PC-9 (cell line): ENCODE measurements around the gene SMG6. TPM values are rescaled to one million over a fixed set of nuclear protein-coding genes. Genes with fewer than 3 reads are reported as not detected.
A peak's percentile ranks its signal among the peaks of the same experiment; 100 is the strongest.

ENCODE experiments used
- BruUV-seq: library from RNA; stranded (reverse); fragments of 400-500 nt; replicated peaks from 2 replicates; lab custom pipeline; 2021; lab: Mats Ljungman, UMichigan
- CTCF ChIA-PET: fragments of 300-600 bp; sonication (Branson Sonifier 250); formaldehyde crosslinking; loops from one replicate; lab custom pipeline; 2022; ENCODE audit warnings: antibody characterized with exemption; lab: Charles Lee
- POLR2A ChIA-PET: fragments of 300-600 bp; sonication (Branson Sonifier 250); formaldehyde crosslinking; loops from one replicate; lab custom pipeline; 2022; ENCODE audit warnings: antibody characterized with exemption; ENCODE audit not compliant: unreplicated experiment; lab: Charles Lee
- DNase-seq, 2 experiments: peaks; one replicate each; pipeline versions ENCODE4 v3.0.0 to v3.0.0-alpha.2; 2015 to 2022; ENCODE audit warnings: mixed read lengths in 1 of 2
- H2AFZ ChIP-seq: fragments of 200-600 bp; sonication (generic); 2 replicates; pipeline ENCODE4 v1.8.1; 2017; ENCODE audit warnings: antibody characterized with exemption
- H3F3A ChIP-seq: fragments of 200-600 bp; sonication (generic); 2 replicates; pipeline ENCODE4 v1.8.1; 2017; ENCODE audit warnings: antibody characterized with exemption, mild to moderate bottlenecking, low read depth; ENCODE audit not compliant: insufficient read depth
- H3K27ac ChIP-seq: fragments of 200-600 bp; sonication (generic); 2 replicates; pipeline ENCODE4 v1.6.1; 2016; ENCODE audit warnings: mixed run types
- H3K27me3 ChIP-seq: fragments of 200-600 bp; sonication (generic); 2 replicates; pipeline ENCODE4 v1.6.1; 2016; ENCODE audit warnings: low read depth, mixed run types; ENCODE audit not compliant: insufficient read depth
- H3K36me3 ChIP-seq: fragments of 200-600 bp; sonication (generic); 2 replicates; pipeline ENCODE4 v1.6.1; 2016; ENCODE audit warnings: low read depth, mixed run types
- H3K4me1 ChIP-seq: fragments of 200-600 bp; sonication (generic); replicated peaks from 2 replicates; pipeline ENCODE4 v1.6.1; 2016; ENCODE audit warnings: mixed run types; ENCODE audit not compliant: insufficient read depth
- H3K4me2 ChIP-seq: fragments of 200-600 bp; sonication (generic); 2 replicates; pipeline ENCODE4 v1.6.1; 2017; ENCODE audit warnings: mixed run types
- H3K4me3 ChIP-seq: fragments of 200-600 bp; sonication (generic); 2 replicates; pipeline ENCODE4 v1.6.1; 2016; ENCODE audit warnings: mixed run types
- H3K79me2 ChIP-seq: fragments of 200-600 bp; sonication (generic); 2 replicates; pipeline ENCODE4 v1.6.1; 2017; ENCODE audit warnings: low read depth, mixed run types
- H3K9me2 ChIP-seq: fragments of 200-600 bp; sonication (generic); 2 replicates; pipeline ENCODE4 v1.8.1; 2017; ENCODE audit warnings: mild to moderate bottlenecking; ENCODE audit not compliant: insufficient read depth
- H3K9me3 ChIP-seq: fragments of 200-600 bp; sonication (generic); 2 replicates; pipeline ENCODE4 v1.8.1; 2016; ENCODE audit warnings: low read depth; ENCODE audit not compliant: insufficient read depth
- H4K20me1 ChIP-seq: fragments of 200-600 bp; sonication (generic); 2 replicates; pipeline ENCODE4 v1.8.1; 2017; ENCODE audit not compliant: insufficient read depth
- CTCF ChIP-seq: fragments of 200-600 bp; sonication (generic); conservative IDR thresholded peaks from 2 replicates; pipeline ENCODE4 v1.6.1; 2017; ENCODE audit warnings: mixed run types, antibody characterized with exemption, mild to moderate bottlenecking, moderate library complexity
- EZH2 ChIP-seq: fragments of 200-600 bp; sonication (generic); IDR thresholded peaks from 2 replicates; pipeline ENCODE4 v1.8.0; 2017; ENCODE audit warnings: antibody characterized with exemption, low read depth
- intact Hi-C: fragments of 100-400 bp; cut with micrococcal nuclease; formaldehyde crosslinking; loops from one replicate; pipeline ENCODE4 v1.10.0; 2022; ENCODE audit not compliant: unreplicated experiment
- total RNA-seq: library from RNA; stranded (reverse); gene quantifications from 2 replicates; pipeline ENCODE4 v1.2.3, GENCODE V29; 2021

The SMG6 gene
- total RNA-seq, 1 experiment from 2014 or later = 43.1 TPM

DNA sequence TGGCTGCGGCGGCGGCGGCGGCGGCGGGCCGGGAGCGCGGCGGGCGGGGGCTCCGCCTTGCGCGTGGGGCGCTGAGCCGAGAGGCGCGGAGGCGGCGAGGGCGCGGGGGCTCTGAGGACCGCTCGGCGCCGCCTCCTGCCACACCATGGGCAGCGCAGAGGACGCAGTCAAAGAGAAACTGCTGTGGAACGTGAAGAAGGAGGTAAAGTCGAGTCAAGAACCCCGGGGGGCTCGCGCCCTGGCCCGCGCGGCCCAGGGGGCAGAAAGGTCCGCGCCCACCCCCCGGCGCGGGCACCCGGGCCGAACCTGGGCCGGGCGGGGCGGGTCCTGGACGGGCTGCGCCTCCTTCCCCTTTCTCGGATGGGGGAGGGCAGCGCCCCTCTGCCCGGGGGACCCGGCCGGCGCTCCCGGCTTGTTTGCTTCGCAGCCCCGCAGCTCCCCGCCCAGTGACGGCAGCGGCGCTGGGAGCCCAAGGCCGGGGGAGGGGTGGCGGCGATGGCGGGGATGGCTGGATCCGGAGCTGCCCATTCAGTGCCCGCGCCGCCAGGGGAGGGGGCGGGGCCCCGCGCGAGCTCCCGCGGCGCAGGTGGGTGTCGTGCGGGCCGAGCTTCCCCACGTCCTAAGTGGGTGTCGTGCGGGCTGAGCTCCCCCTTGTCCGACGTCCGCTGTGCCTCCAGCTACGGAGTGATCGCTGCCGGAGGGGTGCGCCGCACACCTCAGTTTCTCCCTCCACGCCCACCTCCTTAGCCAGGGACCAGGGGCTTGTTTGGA lies 34.1 kb upstream of the SMG6 start:
- peak overlapping the region; percentile 90 for H3K4me3 ChIP-seq
- no peaks in the 10 kb centered on the region for H3K27me3 ChIP-seq

DNA sequence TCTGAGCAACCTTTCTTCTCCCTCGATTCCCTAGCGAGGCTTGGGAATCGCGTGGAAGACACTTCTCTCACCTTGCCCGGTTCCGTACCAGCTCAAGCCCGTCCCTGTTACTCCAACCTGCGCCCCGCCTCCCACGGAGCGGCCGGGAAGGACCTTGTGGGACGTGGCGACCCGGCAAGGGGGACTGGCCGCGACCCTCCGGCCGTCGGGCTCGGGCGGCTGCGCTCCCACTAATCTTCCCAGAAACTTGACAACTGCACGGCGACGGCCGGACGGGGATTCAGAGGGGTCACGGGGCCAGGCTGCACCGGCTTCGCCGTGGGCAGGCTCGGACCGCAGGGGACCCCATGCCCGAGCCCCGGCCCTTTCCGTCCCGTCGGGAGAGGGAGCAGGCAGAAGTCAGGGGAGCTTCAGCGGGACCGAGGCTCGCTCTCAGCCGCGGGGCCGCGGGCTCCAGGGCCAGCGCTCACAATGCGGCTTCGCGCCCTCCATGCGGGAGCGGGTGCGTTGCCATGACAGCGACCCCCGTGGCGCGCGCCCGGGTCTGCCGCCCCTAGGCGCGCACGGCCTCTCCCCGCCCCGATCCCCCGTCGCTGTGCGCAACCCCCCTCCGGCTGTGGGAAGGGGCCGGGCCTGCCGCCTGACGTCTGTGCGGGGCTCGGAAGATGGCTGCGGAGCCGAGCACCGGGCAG lies 33.4 kb upstream of the SMG6 start, which contains the start of gene SGSM2:
SGSM2 (plus strand) TSS at position 650 of the 692 bp plus-strand sequence. CDS start 188 bp downstream, outside the sequence.
- Histone ChIP-seq H3K4me1 (peaks cover 20% of the 10 kb centered on the region; the same call in 1 of the 2 replicates), H3K4me3 (peak within 1 kb of the TSS; percentile 90), H4K20me1 (peaks cover 5% of the 10 kb centered on the region; the same call in 1 of the 2 replicates), H3K79me2 (peaks cover 53% of the 10 kb centered on the region), H3K9me3 (no peaks in the 10 kb centered on the region), H3K4me2 (peak within 1 kb of the TSS; percentile 100), H2AFZ (peak within 1 kb of the TSS; percentile 91), H3K27ac (peak within 1 kb of the TSS; percentile 54), H3K27me3 (no peaks in the 10 kb centered on the region), H3K9me2 (no peaks in the 10 kb centered on the region), H3K36me3 (peaks cover 32% of the 10 kb centered on the region), H3F3A (peaks cover 23% of the 10 kb centered on the region; the same call in 1 of the 2 replicates)
- CTCF ChIA-PET = interaction anchor here (3.1 kb wide), 1 partner anchor 16 kb away, joined by 33 read pairs; no protein-coding TSS in a partner anchor
- no peak for TF ChIP-seq CTCF
- TF ChIP-seq EZH2 = no peak
- intact Hi-C loops = loop anchor here (2.0 kb wide), 1 partner anchor 16 kb away; no protein-coding TSS in a partner anchor
- POLR2A ChIA-PET = interaction anchor here (0.6 to 1.3 kb wide), 5 partner anchors 11 to 653 kb away, joined by 4 to 18 read pairs (median 9); no protein-coding TSS in a partner anchor
- DNase-seq = peak in 1 of 2 experiments; percentile 49
- TSS peak; percentile 47 for BruUV-seq

More for the DNA sequence above, 34.1 kb upstream of the SMG6 start:
- H3F3A ChIP-seq = peaks cover 19% of the 10 kb centered on the region; the same call in 1 of the 2 replicates
- H3K9me3 ChIP-seq = no peaks in the 10 kb centered on the region
- peaks cover 27% of the 10 kb centered on the region for H3K36me3 ChIP-seq
- H2AFZ ChIP-seq = peak overlapping the region; percentile 91
- H3K27ac ChIP-seq = no peak overlapping the region; the same call in 1 of the 2 replicates
- intact Hi-C loops = loop anchor here (1.0 to 2.0 kb wide), 3 partner anchors 9 to 22 kb away; no protein-coding TSS in a partner anchor
- no peaks in the 10 kb centered on the region for H4K20me1 ChIP-seq
- H3K79me2 ChIP-seq = peaks cover 52% of the 10 kb centered on the region
- no peaks in the 10 kb centered on the region for H3K9me2 ChIP-seq
- ChIA-PET POLR2A (interaction anchor here (0.6 to 1.4 kb wide), 7 partner anchors 10 to 565 kb away, joined by 3 to 11 read pairs (median 4); partner anchors contain the start of genes SMG6 and SRR), CTCF (interaction anchor here (0.6 to 3.1 kb wide), 4 partner anchors 8 to 388 kb away, joined by 3 to 33 read pairs (median 4); no protein-coding TSS in a partner anchor)
- peak overlapping the region; percentile 100 for H3K4me2 ChIP-seq
- TF ChIP-seq EZH2 = no peak
- no peak for TF ChIP-seq CTCF
- H3K4me1 ChIP-seq = peaks cover 20% of the 10 kb centered on the region; the same call in 1 of the 2 replicates
- peak; percentile 53 to 78 for DNase-seq
- no TSS peak for BruUV-seq
